Activated gamma-delta T cell (primary cell): Measurements from ENCODE around the gene CTSG.
"Not testable (repeated sequence)": the region's sequence is repeated elsewhere in the genome, so short reads cannot be mapped to it uniquely, and the experiment has no call there.

ENCODE experiments used
- DNase-seq: peaks from one replicate; lab custom pipeline; 2025; lab: John Stamatoyannopoulos, UW
- total RNA-seq, 2 donors: gene quantifications; one replicate each; lab custom pipeline; 2026; lab: John Stamatoyannopoulos, UW

CTSG gene, protein sequence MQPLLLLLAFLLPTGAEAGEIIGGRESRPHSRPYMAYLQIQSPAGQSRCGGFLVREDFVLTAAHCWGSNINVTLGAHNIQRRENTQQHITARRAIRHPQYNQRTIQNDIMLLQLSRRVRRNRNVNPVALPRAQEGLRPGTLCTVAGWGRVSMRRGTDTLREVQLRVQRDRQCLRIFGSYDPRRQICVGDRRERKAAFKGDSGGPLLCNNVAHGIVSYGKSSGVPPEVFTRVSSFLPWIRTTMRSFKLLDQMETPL
- 0.09 to 0.31 reads per million in 2 donors for total RNA-seq

DNA sequence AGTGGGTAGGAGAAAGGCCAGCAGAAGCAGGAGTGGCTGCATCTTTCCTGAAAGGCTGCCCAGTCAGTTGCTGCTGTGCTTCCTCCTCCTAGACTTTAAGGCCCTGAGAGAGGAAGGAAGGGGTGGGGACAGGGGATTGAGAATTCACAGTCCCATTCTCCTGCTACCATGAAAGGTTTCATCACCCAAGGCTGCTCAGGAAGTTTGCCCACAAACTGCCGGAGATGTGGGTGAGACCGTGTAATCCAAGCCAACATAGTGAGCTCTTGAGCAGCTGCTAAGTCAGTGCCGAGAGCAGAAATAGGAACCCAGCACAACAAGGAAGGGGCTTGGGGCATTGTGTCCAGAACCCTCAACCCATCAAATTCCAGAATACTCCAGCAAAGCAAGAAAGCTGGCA lies at the start of gene CTSG:
Gene CTSG, minus strand, starts transcription at position 69 of the 400 bp plus-strand sequence. Its CDS starts 27 bp downstream, at position 42.
- DNase-seq: no peak

DNA sequence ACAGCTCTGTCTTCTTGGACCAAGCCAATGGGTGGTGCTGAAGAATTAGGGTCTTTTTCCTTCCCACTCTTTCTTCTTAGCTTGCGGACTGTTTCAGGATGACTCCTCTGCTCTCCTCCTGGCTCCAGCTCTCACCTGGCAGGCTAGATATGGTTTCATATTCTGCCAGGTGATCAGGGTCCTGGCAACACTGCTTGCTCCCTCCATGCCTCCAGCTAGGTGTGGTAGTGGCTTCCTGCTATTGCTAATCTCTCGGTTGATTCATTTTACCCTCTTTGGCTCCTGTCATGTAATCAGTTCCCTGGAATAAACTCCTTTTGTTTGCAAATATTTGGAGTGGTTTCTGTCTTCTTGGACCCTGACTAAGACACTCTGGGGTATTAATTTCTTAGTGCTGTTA lies 37.7 kb upstream of the CTSG start:
- no peak for DNase-seq

DNA sequence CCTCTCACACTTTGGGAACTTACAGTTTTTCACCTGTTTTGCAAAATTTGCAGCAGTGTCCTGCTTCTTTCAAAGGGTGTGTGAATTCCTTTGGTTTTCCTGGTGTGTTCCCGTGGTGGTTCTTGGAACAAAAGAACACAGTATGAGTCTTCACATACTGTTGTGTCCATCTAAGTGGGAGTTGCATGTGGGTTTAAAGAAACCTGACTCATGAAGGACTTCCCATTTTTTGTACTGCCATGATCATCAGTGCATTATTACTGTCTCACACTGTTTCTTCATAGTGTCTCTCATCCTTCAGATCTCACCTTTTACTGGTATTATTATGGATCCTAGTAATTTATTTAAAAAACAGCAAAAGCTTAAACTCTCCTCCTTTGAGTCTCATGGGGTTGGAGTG lies 37.2 kb upstream of the CTSG start:
- DNase-seq: no peak

DNA sequence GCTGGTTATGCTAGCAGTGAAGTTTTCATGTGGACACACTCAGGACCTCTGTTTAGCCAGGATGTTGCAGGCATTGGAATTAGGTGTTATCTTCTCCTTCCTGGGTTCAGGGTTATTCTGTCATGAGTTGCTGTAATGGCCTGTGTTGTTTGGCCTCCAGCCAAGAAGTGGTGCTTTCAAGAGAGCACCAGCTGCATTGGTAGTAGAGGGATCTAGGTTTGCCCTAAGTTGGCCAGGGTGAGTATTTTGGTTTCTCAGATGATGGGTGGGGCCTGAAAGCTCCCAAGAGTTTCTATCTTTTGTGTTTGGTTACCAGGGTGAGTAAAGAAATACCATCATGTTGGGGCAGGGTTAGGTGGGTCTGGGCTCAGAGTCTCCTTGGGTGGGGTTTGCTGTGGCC lies 36.1 kb upstream of the CTSG start:
- no peak for DNase-seq

DNA sequence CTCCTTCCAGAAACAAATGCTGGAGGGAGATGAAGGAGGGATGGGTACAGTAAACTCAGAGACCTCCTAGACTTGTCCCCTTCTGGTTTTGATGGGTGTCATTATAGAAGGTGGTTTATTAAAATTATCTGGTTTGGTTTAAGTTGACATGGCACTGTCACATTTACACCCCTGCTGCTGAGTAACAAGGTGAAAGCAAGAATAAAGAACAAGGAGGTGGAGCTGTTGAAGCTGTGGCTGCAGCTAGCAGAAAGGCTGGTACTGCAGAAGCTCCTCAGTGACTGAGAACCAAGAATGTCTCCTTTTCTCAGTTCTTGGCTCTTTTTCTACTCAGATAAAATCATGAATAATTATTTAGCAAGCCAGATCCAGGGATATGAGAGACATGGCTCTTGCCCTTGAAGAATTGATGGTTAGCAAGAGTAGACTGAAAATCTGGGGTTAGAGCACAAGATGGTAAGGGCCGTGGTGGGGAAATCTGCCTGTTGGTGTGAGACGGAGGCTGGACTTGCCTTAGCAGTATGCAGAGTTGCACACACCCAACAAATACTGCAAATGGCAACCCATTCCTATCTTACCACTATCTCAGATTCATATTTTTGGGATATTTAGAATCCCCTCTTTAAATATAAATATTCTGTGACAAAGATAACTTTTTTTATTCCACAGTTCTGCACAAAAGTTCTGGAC lies 33.8 kb upstream of the CTSG start, which contains the start of gene GZMH:
Gene GZMH, minus strand, starts transcription at position 31 of the 690 bp plus-strand sequence. CDS start 72 bp downstream, outside the sequence.
- DNase-seq: no peak

DNA sequence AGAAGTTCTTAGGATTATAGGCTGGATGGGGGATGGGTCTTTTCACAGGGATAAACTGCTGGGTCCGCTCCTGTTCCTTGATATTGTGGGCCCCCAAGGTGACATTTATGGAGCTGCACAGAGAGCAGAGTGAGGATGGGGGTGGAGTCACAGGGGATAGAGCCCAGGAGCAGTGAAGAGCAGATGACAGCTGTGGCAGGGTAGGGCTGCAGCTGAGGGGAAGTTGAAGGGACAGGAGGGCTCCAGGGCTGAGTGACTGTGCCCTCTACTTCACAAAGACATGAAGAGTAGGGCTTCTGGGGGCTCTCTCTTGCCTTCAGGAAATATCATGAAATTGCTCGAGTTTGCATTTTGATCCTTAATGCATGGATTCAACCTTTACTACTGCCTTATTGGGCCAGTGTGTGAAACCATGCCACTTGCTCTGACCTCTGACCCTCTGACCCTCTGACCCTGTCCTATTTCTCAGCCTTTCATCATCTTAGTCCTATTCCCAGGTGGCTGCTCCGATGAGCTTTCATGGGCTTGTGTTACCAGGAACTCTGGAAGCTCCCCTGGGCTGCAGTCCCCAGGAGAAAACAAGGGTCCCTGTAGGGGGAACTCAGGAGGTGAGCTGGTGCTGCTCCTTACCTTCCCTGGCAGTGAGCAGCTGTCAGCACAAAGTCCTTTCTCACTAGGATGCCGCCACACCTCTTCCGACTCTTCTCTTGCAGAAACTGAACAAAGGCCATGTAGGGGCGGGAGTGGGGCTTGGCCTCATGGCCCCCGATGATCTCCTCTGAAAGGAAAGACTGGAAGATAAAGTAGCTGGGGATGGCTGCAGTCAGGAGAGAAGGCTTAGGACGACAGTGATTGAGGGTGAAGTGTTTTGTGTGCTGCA lies 31.8 kb upstream of the CTSG start:
- DNase-seq: no peak

DNA sequence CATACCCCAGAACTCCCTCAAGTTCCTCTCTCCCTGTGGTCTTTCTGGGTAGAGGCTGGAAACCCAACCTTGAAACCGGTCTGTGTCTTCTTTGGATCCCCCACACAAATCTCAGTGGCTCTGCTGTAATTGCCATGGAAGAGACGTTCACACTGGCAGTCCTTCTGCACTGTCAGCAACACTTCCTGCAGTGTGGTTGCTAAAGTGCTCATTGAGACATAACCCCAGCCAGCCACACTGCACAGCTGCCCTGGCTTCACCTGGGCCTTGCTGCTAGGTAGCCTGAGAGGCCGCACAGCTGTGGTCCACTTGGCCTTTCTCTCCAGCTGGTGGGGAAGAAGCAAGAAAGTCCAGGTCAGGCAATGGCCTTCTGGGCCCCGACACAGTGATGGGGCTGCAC lies 31.0 kb upstream of the CTSG start:
- no peak for DNase-seq

DNA sequence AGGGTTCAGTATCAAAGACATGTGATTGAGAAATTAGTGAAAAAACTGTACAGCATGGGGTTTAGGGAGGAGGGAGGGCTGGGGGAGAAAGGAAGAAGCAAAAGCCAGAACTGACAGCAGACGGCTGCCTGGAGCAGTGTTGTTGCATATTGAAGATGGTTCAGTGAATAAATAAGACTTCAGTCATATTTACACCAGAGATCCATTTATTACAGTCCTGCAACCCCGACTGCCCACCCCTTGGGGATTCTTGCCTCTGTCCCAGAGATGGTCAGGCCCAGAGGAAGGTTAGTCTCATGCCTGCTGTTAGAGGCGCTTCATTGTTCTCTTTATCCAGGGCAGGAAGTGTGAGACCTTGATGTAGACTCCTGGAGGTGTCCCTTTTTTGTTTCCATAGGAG lies 30.2 kb upstream of the CTSG start:
- DNase-seq: no peak

DNA sequence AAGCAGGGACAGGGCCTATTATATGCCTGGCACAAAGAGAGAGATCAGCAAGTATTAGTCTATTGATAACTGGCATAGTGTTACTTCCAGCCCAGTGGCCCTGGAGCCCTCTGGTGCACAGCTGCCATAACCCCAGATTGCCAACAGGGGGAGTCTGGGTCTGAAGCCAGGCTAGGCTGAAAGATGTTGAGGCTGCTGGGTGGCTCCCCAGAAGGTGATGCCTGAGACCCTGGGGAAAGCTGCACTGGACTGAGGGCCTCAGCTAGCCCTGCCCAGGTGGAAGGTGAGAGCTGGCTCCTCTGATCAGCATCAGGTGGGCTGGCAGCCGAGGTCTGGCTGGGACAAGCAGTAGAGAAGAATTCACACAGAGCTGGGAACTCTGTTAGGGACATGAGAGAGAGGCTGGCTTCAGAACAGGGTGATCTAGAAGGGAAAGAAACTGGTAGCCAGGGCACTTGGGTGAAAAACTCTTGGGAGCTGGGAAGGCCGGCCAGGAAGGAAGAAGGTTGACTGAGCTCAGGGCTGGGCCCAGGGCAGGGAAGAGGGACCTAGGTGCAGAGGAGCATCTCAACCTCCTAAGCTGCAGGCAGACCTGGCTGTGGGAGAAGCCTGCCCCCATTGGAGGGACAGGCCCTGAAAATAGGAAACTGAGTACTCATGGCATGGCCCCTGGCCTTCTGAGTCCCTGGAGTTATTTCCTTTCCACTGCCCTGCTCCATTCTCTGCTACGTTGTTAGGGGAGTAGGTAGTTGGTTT lies 29.6 kb upstream of the CTSG start:
- DNase-seq: no peak

DNA sequence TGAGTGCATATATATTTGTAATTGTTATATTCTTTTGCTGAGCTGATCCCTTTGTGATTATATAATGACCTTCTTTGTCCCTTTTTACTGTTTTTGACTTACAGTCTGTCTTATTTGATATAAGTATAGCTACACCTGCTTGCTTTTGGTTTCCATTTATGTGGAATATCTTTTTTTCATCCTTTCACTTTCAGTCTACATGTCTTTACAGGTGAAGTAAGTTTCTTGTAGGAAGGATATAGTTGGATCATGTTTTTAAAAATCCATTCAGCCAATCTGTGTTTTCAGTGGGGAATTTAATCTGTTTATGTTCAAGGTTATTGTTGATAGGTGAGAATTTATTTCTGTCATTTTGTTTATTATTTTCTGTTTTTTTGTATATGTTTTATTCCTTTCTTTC lies 21.4 kb upstream of the CTSG start:
- DNase-seq: no peak

DNA sequence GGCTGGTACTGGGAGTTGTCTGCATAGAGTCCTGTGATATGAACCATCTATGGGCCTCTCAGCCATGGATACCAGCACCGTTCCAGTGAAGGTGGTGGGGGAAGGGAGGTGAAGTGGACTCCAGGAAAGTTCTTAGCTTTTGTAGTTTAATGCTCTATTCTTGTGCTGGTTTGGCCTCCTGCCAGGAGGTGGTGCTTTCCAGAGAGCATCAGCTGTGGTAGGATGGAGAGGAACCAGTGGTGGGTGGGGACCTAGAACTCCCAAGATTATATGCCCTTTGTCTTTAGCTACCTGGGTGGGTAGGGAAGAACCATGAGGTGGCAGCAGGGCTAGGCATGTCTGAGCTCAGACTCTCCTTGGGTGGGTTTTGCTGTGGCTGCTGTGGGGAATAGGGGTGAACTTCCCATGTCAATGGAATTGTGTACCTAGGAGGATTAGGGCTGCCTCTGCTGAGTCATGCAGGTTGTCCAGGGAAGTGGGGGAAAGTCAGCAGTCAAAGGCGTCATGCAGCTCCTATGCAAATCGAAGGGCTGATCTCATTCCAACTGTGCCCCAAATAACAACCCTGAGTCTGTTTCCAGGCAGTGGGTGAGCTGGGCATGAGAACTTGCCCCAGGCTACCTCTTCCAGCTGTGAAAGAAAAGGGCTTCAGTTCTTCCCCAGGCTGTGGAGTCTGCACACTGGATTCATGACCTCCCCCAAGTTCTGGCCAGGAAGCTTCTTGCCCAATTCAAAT lies 19.2 kb upstream of the CTSG start:
- DNase-seq: no peak

DNA sequence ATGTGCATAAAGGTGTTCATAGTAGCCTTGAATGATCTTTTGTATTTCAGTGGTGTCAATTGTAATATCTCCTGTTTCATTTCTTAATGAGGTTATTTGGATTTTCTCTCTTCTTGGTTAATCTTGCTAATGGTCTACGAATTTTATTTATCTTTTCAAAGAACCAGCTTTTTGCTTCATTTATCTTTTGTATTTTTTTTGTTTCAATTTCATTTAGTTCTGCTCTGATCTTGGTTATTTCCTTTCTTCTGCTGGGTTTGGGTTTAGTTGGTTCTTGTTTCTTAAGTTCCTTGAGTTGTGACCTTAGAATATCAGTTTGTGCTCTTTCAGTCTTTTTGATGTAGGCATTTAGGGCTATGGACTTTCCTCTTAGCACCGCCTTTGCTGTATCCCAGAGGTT lies 15.0 kb upstream of the CTSG start:
- not testable (repeated sequence) for DNase-seq

DNA sequence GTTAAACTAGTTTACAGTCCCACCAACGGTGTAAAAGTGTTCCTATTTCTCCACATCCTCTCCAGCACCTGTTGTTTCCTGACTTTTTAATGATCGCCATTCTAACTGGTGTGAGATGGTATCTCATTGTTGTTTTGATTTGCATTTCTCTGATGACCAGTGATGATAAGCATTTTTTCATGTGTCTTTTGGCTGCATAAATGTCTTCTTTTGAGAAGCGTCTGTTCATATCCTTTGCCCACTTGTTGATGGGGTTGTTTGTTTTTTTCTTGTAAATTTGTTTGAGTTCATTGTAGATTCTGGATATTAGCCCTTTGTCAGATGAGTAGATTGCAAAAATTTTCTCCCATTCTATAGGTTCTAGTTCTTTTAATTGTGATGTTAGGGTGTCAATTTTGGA lies 8.4 kb upstream of the CTSG start:
- not testable (repeated sequence) for DNase-seq

DNA sequence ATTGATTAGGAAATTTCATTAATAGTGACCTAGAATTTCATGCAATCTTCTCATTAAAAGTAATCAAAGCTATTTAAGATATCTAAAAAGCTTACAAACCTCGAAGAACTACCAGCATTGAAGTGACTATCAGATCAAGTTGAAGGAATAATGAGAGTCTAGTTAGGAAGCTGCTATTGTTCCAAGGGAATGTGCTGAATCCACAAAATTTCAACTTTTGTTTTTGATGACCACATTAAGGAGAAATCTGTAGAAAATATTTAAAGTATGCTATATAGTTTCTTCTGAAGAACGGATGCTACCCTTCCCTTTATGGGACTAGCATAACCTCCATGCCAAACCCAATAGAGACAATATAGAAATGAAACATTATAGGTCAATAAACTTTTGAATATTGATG lies 2.5 kb upstream of the CTSG start:
- DNase-seq: no peak

DNA sequence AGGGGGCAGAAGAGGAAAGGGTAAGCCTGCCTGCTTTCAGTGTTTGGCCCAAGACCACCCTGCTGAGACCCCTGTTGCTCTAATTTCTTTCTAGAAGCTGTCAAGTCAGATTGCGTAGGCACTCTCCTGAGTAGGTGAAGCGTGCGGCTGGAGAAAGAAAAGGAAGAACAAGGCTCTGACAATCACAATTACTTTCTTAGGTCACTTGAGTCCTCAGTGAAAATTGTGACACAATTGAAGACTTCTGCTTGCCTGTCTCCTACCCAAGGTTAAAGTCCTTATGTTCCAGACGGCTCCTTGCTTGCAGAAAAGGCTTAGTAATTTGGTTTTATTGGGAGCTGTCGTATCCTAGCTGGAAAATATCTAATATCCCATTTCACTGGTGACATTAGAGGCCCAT lies 721 bp upstream of the CTSG start:
- no peak for DNase-seq

DNA sequence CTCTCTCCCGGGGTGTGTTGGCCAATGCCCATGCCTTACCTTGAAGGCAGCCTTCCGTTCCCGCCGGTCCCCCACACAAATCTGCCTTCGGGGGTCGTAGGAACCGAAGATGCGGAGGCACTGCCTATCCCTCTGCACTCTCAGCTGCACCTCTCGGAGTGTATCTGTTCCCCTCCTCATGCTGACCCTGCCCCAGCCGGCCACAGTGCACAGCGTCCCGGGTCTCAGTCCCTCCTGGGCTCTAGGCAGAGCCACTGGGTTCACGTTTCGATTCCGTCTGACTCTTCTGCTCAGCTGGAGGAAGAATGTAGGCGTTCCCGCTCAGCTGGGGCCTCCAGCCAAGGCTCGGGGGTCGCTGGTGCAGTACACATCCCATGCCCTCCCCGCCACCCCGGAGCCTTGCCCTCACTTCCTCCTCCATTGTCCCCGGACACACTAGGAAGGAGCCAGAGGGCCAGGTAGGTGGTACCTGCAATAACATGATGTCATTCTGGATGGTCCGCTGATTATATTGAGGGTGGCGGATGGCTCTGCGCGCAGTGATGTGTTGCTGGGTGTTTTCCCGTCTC lies 1.8 kb downstream of the CTSG start:
- no peak for DNase-seq

DNA sequence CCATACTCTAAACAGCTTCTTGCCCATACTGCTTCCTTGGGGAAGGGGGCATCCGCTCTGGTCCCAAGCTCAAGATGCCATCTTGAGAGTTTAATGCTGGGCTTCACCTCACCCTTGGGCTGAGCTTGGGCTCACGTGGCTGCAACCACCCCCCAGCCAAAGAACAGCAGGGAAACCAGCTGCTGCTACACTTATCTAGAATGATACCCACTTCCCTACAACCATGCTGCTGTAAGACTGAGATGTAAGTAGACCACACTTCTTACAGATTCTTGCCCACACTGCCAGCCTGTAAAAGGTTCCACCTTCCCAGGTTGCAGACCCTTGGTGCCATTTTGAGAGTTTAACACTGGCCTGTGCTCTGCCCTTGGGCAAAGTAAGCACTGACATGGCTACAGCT lies 9.7 kb downstream of the CTSG start:
- no peak for DNase-seq

DNA sequence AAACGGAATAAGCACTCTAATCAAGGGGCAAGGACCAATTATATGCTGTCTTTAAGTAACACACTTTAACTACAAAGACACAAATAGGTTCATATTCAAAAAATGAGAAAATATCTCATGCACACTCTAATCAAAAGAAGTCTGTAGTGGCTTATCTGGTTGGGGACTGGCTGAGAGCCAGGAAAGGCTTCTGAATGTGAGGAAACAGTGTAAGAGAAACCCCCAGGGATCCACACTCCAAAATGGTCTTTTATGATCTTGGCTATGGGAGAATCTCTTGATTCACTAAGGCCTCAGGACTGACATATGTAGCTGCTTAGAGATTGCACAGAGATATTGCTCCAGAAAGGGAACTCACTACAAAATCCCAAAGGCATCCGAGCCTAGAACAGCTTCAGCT lies 10.3 kb downstream of the CTSG start:
- no peak for DNase-seq

DNA sequence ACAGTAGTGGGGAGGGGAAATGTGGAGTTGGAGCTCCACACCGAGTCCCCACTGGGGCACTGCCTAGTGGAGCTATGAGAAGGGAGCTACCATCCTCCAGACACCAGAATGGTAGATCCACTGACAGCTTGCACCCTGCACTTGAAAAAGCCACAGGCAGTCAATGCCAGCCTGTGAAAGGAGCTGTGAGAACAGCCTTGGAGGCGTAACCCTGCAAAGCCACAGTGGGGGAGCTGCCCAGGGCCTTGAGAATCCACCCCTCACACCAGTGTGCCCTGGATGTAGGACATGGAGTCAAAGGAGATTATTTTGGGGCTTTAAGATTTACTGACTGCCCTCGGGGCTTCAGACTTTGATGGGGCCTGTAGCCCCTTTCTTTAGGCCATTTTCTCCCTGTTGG lies 12.5 kb downstream of the CTSG start:
- no peak for DNase-seq

DNA sequence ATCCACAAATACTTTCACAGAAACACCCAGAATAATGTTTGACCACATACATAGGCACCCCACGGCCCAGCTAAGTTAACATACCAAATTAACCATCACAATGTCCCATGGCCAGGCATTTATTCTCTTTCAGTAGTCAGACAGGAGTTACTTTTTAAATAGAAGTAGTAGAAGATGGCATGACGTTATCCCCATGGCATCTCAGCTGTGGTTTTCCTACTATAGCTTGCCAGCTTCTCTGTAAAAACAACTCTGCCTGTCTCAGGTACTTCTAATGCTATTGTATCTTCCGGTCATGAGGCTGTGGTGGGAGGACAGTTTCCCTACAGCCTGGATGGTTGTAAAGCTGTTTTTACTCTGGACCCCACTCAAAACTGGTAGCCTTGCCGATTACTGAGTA lies 19.3 kb downstream of the CTSG start:
- DNase-seq: no peak

DNA sequence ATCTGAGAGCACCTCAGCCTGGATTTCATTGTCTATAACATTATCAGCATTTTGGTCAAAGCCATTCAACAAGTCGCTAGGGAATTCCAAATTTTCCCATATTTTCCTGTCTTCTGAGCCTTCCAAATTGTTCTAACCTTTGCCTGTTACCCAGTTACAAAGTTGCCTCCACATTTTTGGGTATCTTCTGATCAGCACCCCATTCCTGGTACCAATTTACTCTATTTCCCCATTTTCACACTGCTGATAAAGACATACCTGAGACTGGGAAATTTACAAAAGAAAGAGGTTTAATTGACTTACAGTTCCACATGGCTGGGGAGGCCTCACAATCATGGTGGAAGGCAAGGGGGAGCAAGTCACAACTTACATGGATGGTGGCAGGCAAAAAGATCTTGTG lies 27.0 kb downstream of the CTSG start:
- DNase-seq: not testable (repeated sequence)
